Kidney capillary endothelial cell (primary cell): ENCODE results near the gene GPATCH3.
"Not testable (repeated sequence)": the region's sequence is repeated elsewhere in the genome, so short reads cannot be mapped to it uniquely, and the experiment has no call there.

Experiments
- DNase-seq: peaks from one replicate; pipeline ENCODE4 v3.0.0-alpha.2; 2018; ENCODE audit warnings: low spot score

Gene GPATCH3

GRCh38 chr1:26863685-26864077 is 36.6 kb downstream of the GPATCH3 start:
- DNase-seq: no peak

GRCh38 chr1:26862781-26863684 is 37.2 kb downstream of the GPATCH3 start, which contains the start of gene SFN:
SFN (plus strand) TSS chr1:26863149; CDS start chr1:26863213, 64 bp downstream.
- DNase-seq: no peak

GRCh38 chr1:26861889-26862378 is 38.3 kb downstream of the GPATCH3 start:
- DNase-seq: no peak

- no peak for DNase-seq
Observed at GRCh38 chr1:26861286-26861701, 39.0 kb downstream of the GPATCH3 start.

- DNase-seq: no peak
Observed at GRCh38 chr1:26858891-26859640, 41.2 kb downstream of the GPATCH3 start.

- DNase-seq: no peak
Observed at GRCh38 chr1:26858160-26858559, 42.1 kb downstream of the GPATCH3 start.

GRCh38 chr1:26857473-26858060 is 42.7 kb downstream of the GPATCH3 start:
- no peak for DNase-seq

GRCh38 chr1:26856604-26857469 is 43.4 kb downstream of the GPATCH3 start:
- no peak for DNase-seq

- DNase-seq: no peak
Observed at GRCh38 chr1:26856181-26856580, 44.1 kb downstream of the GPATCH3 start.

GRCh38 chr1:26855636-26856035 is 44.6 kb downstream of the GPATCH3 start:
- no peak for DNase-seq

GRCh38 chr1:26854906-26855305 is 45.4 kb downstream of the GPATCH3 start:
- no peak for DNase-seq

- no peak for DNase-seq
Observed at GRCh38 chr1:26853600-26853999, 46.7 kb downstream of the GPATCH3 start.

GRCh38 chr1:26853156-26853555 is 47.1 kb downstream of the GPATCH3 start:
- peak; percentile 85 for DNase-seq

- no peak for DNase-seq
Observed at GRCh38 chr1:26852701-26853100, 47.6 kb downstream of the GPATCH3 start.

- no peak for DNase-seq
Observed at GRCh38 chr1:26851106-26851684, 49.1 kb downstream of the GPATCH3 start.

- DNase-seq: no peak
Observed at GRCh38 chr1:26848941-26849774, 51.1 kb downstream of the GPATCH3 start.

- DNase-seq: no peak
Observed at GRCh38 chr1:26848499-26848898, 51.8 kb downstream of the GPATCH3 start.

GRCh38 chr1:26847826-26848225 is 52.4 kb downstream of the GPATCH3 start:
- DNase-seq: not testable (repeated sequence)

- DNase-seq: no peak
Observed at GRCh38 chr1:26844424-26845196, 55.7 kb downstream of the GPATCH3 start.
